GM21786 (cell line): Measurements from ENCODE around the gene KCNG2.
A peak's percentile ranks its signal among the peaks of the same experiment; 100 is the strongest.

Source experiments
- ATAC-seq: cut with Tn5 transposase; IDR thresholded peaks from one replicate; pipeline ENCODE4 v1.9.1; 2021; ENCODE audit not compliant: unreplicated experiment

Gene KCNG2

GRCh38 chr18:79936641-79937040, 138.9 kb downstream of the KCNG2 start:
- no peak for ATAC-seq

- no peak for ATAC-seq
Observed at GRCh38 chr18:79937103-79937860, 139.5 kb downstream of the KCNG2 start.

GRCh38 chr18:79938196-79938595, 140.5 kb downstream of the KCNG2 start:
- no peak for ATAC-seq

- no peak for ATAC-seq
Observed at GRCh38 chr18:79939096-79939495, 141.4 kb downstream of the KCNG2 start.

- no peak for ATAC-seq
Observed at GRCh38 chr18:79940126-79940813, 142.5 kb downstream of the KCNG2 start.

GRCh38 chr18:79940814-79941472, 143.2 kb downstream of the KCNG2 start:
- ATAC-seq = no peak

- no peak for ATAC-seq
Observed at GRCh38 chr18:79941473-79942119, 143.9 kb downstream of the KCNG2 start.

GRCh38 chr18:79942211-79942610, 144.5 kb downstream of the KCNG2 start:
- ATAC-seq = no peak

- no peak for ATAC-seq
Observed at GRCh38 chr18:79942786-79943607, 145.3 kb downstream of the KCNG2 start.

- ATAC-seq = no peak
Observed at GRCh38 chr18:79943608-79944125, 145.9 kb downstream of the KCNG2 start.

- ATAC-seq = peak; percentile 60
Observed at GRCh38 chr18:79944126-79944731, 146.5 kb downstream of the KCNG2 start.

GRCh38 chr18:79944746-79945117, 147.0 kb downstream of the KCNG2 start:
- no peak for ATAC-seq

- no peak for ATAC-seq
Observed at GRCh38 chr18:79945118-79946042, 147.6 kb downstream of the KCNG2 start.

GRCh38 chr18:79947054-79947755, 149.5 kb downstream of the KCNG2 start:
- ATAC-seq = no peak

- ATAC-seq = no peak
Observed at GRCh38 chr18:79947881-79948610, 150.3 kb downstream of the KCNG2 start.

GRCh38 chr18:79948719-79949411, 151.1 kb downstream of the KCNG2 start:
- ATAC-seq = no peak
